Endothelial cell of umbilical vein (primary cell): ENCODE results near the gene HCN2. TPM values are rescaled to one million over a fixed set of nuclear protein-coding genes. Genes with fewer than 3 reads are reported as not detected.

Experiments used
- BruUV-seq: library from RNA; stranded (reverse); fragments of 400-500 nt; replicated peaks from 2 replicates; lab custom pipeline; 2021; lab: Mats Ljungman, UMichigan
- CTCF ChIA-PET: fragments of 300-600, 350-600 bp; sonication (Branson Sonifier 250); formaldehyde crosslinking; loops from one replicate; lab custom pipeline; 2021; ENCODE audit warnings: antibody characterized with exemption, inconsistent platforms; lab: Charles Lee
- POLR2A ChIA-PET: fragments of 300-600, 350-600 bp; sonication (Branson Sonifier 250); formaldehyde crosslinking; loops from one replicate; lab custom pipeline; 2021; ENCODE audit warnings: antibody characterized with exemption, inconsistent platforms; lab: Charles Lee
- DNase-seq: peaks from one replicate; pipeline ENCODE4 v3.0.0-alpha.2; 2011; ENCODE audit warnings: low read depth, low spot score
- FAIRE-seq: peaks from 2 replicates; lab custom pipeline; 2011; peaks lifted over from hg19 to GRCh38; lab: Jason Lieb, UNC
- H2AFZ ChIP-seq: 2 replicates; pipeline ENCODE4 v1.6.0; 2012; ENCODE audit warnings: low read depth, low read length, control low read depth, inconsistent platforms
- H3K27ac ChIP-seq: 2 replicates; pipeline ENCODE4 v1.5.1; 2011; ENCODE audit warnings: low read depth, mild to moderate bottlenecking, control low read depth, low read length, moderate library complexity; ENCODE audit not compliant: insufficient read depth
- H3K27me3 ChIP-seq, 2 experiments: 2 replicates each; pipeline versions ENCODE4 v1.6.0 to v1.6.1; 2011; ENCODE audit warnings: low read length in 2 of 2, mixed read lengths in 1 of 2; ENCODE audit not compliant: control insufficient read depth in 2 of 2, insufficient read depth in 2 of 2
- H3K36me3 ChIP-seq, 2 experiments: 2 replicates in 1 of 2; 3 replicates in 1 of 2; pipeline ENCODE4 v1.5.1; 2011; ENCODE audit warnings: low read length in 2 of 2, mild to moderate bottlenecking in 1 of 2, moderate library complexity in 1 of 2; ENCODE audit not compliant: control insufficient read depth in 2 of 2, insufficient read depth in 2 of 2; ENCODE audit errors: extremely low read depth in 1 of 2
- H3K4me1 ChIP-seq: 3 replicates; pipeline ENCODE4 v1.5.1; 2011; ENCODE audit warnings: mild to moderate bottlenecking, low read length; ENCODE audit not compliant: control insufficient read depth, insufficient read depth; ENCODE audit errors: extremely low read depth
- H3K4me2 ChIP-seq: 2 replicates; pipeline ENCODE4 v1.6.1; 2011; ENCODE audit warnings: low read length, control low read depth, mixed read lengths; ENCODE audit not compliant: insufficient read depth
- H3K4me3 ChIP-seq, 3 experiments: fragments of 200-600 bp in 1 of 3; sonication (generic), shearing (Covaris generic) in 1 of 3; replicated peaks in 1 of 3; 2 replicates each; pipeline ENCODE4 v1.5.1; 2011 to 2016; ENCODE audit warnings: control low read depth in 3 of 3, low read length in 3 of 3, mild to moderate bottlenecking in 2 of 3, inconsistent platforms in 1 of 3, low read depth in 1 of 3, moderate library complexity in 1 of 3; ENCODE audit not compliant: insufficient read depth in 1 of 3
- H3K79me2 ChIP-seq: 2 replicates; pipeline ENCODE4 v1.6.0; 2012; ENCODE audit warnings: low read length, inconsistent platforms; ENCODE audit not compliant: control insufficient read depth, insufficient read depth
- H3K9ac ChIP-seq: replicated peaks from 2 replicates; pipeline ENCODE3; 2011; ENCODE audit warnings: low read length, control low read depth; ENCODE audit not compliant: insufficient read depth; ENCODE audit errors: extremely low read depth
- H3K9me1 ChIP-seq: replicated peaks from 3 replicates; pipeline ENCODE4 v1.6.0; 2011; ENCODE audit warnings: mild to moderate bottlenecking, low read length; ENCODE audit not compliant: control insufficient read depth, insufficient read depth; ENCODE audit errors: extremely low read depth
- H3K9me3 ChIP-seq: replicated peaks from 2 replicates; pipeline ENCODE4 v1.5.1; 2012; ENCODE audit warnings: low read length, inconsistent platforms; ENCODE audit not compliant: control insufficient read depth, insufficient read depth
- H4K20me1 ChIP-seq: replicated peaks from 2 replicates; pipeline ENCODE3; 2011; ENCODE audit warnings: mild to moderate bottlenecking, low read length; ENCODE audit not compliant: control insufficient read depth, insufficient read depth; ENCODE audit errors: extremely low read depth
- EZH2 ChIP-seq: IDR thresholded peaks from 2 replicates; pipeline ENCODE4 v1.6.1; 2012; ENCODE audit warnings: borderline replicate concordance, low read depth, mild to moderate bottlenecking, moderate library complexity, low read length, inconsistent platforms; ENCODE audit not compliant: severe bottlenecking
- FOS ChIP-seq: IDR thresholded peaks from 2 replicates; pipeline ENCODE4 v1.6.1; 2011; ENCODE audit warnings: mild to moderate bottlenecking, low read length, moderate library complexity, borderline replicate concordance; ENCODE audit not compliant: insufficient read depth
- GATA2 ChIP-seq: IDR thresholded peaks from 2 replicates; pipeline ENCODE4 v1.7.0; 2011; ENCODE audit warnings: low read depth, mild to moderate bottlenecking, moderate library complexity, mixed read lengths, low read length; ENCODE audit not compliant: insufficient read length, insufficient read depth
- JUN ChIP-seq: IDR thresholded peaks from 2 replicates; pipeline ENCODE4 v1.6.1; 2011; ENCODE audit warnings: borderline replicate concordance, low read depth; ENCODE audit not compliant: insufficient read length, insufficient read depth
- MYC ChIP-seq: IDR thresholded peaks from one replicate; pipeline ENCODE4 v1.6.1; 2011; ENCODE audit warnings: mild to moderate bottlenecking, low read depth, low read length
- POLR2A ChIP-seq: IDR thresholded peaks from 2 replicates; pipeline ENCODE4 v1.6.1; 2012; ENCODE audit warnings: low read depth, mild to moderate bottlenecking, control low read depth, low read length
- POLR2AphosphoS5 ChIP-seq: IDR thresholded peaks from 2 replicates; pipeline ENCODE4 v1.6.1; 2012; ENCODE audit warnings: low read depth, mild to moderate bottlenecking, control low read depth, low read length, moderate library complexity; ENCODE audit not compliant: insufficient read depth
- dilution Hi-C: fragments of 300-500 bp; cut with MboI; formaldehyde crosslinking; loops from one replicate; pipeline ENCODE4 v1.15.0; 2019; ENCODE audit warnings: low sequenced_read_pairs; ENCODE audit not compliant: extremely low pct_ligation_motif_present
- intact Hi-C: fragments of 100-400 bp; cut with micrococcal nuclease; formaldehyde crosslinking; loops from one replicate; pipeline ENCODE4 v1.10.0; 2022
- polyA plus RNA-seq, 4 experiments: library from polyadenylated mRNA; depleted of rRNA in 3 of 4; stranded (reverse) in 3 of 4; unstranded in 1 of 4; fragments of >200 nt; gene quantifications; 2 replicates each; pipeline versions ENCODE4 v1.2.1 to v1.2.3, GENCODE V29; 2011 to 2012; ENCODE audit warnings: missing spikeins in 1 of 4
- total RNA-seq: library from RNA; stranded (reverse); gene quantifications from 2 replicates; pipeline ENCODE4 v1.2.3, GENCODE V29; 2021
- TF ChIP-seq, protein P1 (sequence below): IDR thresholded peaks from 2 replicates; pipeline ENCODE4 v1.6.1; 2011; ENCODE audit not compliant: insufficient read depth, insufficient read length
- TF ChIP-seq, protein P2 (sequence below), 2 donors: IDR thresholded peaks; 1 replicate in 1 of 2; 2 replicates in 1 of 2; pipeline ENCODE4 v1.5.1; 2011; ENCODE audit warnings: low read length in 2 of 2, mild to moderate bottlenecking in 2 of 2, moderate library complexity in 2 of 2, control low read depth in 1 of 2, inconsistent platforms in 1 of 2, low read depth in 1 of 2; ENCODE audit not compliant: insufficient read depth in 1 of 2; ENCODE audit errors: extremely low read depth in 1 of 2

The HCN2 gene
- total and polyA plus RNA-seq, 2 donors (not counting 3 experiments of a cell fraction or from before 2014, with no cell fraction given): 0.18 to 0.53 TPM

DNA sequence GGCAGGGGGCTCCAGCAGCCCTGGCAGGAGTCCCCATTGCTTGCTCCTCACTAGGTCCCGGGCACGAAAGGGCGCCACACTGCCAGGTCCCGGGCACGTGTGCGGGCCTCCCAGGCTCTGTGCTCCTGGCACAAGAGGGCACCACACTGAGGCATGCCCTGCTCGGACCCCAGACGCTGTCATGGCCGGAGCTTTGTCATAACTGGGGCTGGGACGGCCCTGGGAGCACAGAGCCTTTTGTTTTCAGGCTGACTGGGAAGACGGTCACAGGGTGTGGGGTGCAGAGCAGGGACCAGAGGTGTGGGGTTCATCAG is 9.9 kb upstream of the HCN2 start:
- no peaks in the 10 kb centered on the region for H4K20me1 ChIP-seq

DNA sequence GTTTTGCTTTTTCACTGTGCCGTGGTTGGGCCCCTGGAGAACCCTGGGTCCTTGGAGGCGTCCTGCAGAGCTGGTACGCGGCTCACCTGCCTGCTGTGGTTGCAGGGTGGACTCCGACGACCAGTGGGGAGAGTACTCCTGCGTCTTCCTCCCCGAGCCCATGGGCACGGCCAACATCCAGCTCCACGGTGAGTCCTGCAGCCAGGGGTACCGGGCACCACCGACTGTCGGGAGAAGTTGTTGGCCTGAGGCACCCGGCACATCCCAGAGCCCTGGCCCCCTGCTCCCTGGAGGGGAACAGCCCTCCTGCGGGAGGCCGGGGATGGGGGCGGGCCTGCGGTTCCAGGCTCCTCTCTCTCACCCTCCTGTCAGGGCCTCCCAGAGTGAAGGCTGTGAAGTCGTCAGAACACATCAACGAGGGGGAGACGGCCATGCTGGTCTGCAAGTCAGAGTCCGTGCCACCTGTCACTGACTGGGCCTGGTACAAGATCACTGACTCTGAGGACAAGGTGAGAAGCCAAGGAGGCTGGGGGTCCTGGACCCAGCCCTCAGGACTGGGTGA is 9.3 kb upstream of the HCN2 start:
- dilution Hi-C loops: no loop called here

More for the DNA sequence above, 9.9 kb upstream of the HCN2 start:
- FAIRE-seq (no peak), DNase-seq (no peak)
- Histone ChIP-seq H3K27ac (no peak overlapping the region), H2AFZ (no peak overlapping the region), H3K4me2 (no peak overlapping the region), H3K27me3 (no peaks in the 10 kb centered on the region), H3K36me3 (peaks cover 5 to 33% of the 10 kb centered on the region in 2 experiments), H3K9me3 (no peaks in the 10 kb centered on the region), H3K9me1 (no peaks in the 10 kb centered on the region), H3K4me1 (peaks cover 11% of the 10 kb centered on the region), H3K9ac (no peak overlapping the region), H3K79me2 (peaks cover 54% of the 10 kb centered on the region), H3K4me3 (no peak overlapping the region)
- dilution Hi-C loops (no loop called here), intact Hi-C loops (no loop called here)
- TF ChIP-seq FOS (no peak), GATA2 (no peak), MYC (no peak), JUN (no peak), EZH2 (no peak), POLR2A (no peak)
- TF ChIP-seq, protein P1, sequence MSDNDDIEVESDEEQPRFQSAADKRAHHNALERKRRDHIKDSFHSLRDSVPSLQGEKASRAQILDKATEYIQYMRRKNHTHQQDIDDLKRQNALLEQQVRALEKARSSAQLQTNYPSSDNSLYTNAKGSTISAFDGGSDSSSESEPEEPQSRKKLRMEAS: no peak
- CTCF ChIA-PET: no interaction called here
- no TSS peak for BruUV-seq
- POLR2A ChIA-PET: no interaction called here

More for the DNA sequence above, 9.3 kb upstream of the HCN2 start:
- H3K4me3 ChIP-seq: no peak overlapping the region
- no peak overlapping the region for H2AFZ ChIP-seq
- TF ChIP-seq JUN: no peak
- TF ChIP-seq EZH2: no peak
- no peak for TF ChIP-seq FOS
- TF ChIP-seq, protein P2, sequence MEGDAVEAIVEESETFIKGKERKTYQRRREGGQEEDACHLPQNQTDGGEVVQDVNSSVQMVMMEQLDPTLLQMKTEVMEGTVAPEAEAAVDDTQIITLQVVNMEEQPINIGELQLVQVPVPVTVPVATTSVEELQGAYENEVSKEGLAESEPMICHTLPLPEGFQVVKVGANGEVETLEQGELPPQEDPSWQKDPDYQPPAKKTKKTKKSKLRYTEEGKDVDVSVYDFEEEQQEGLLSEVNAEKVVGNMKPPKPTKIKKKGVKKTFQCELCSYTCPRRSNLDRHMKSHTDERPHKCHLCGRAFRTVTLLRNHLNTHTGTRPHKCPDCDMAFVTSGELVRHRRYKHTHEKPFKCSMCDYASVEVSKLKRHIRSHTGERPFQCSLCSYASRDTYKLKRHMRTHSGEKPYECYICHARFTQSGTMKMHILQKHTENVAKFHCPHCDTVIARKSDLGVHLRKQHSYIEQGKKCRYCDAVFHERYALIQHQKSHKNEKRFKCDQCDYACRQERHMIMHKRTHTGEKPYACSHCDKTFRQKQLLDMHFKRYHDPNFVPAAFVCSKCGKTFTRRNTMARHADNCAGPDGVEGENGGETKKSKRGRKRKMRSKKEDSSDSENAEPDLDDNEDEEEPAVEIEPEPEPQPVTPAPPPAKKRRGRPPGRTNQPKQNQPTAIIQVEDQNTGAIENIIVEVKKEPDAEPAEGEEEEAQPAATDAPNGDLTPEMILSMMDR (IDR thresholded peaks at IDR 0.05; ENCODE audit: extremely low read depth in 1 of 2, insufficient read depth in 1 of 2, low read depth in 1 of 2, low read length in 2 of 2): no peak
- no peak for TF ChIP-seq POLR2AphosphoS5
- no peak for TF ChIP-seq POLR2A
- intact Hi-C loops: no loop called here
- no peak overlapping the region for H3K4me2 ChIP-seq
- H3K9me3 ChIP-seq: no peaks in the 10 kb centered on the region
- peaks cover 48% of the 10 kb centered on the region for H3K79me2 ChIP-seq
- no TSS peak for BruUV-seq
- H3K27ac ChIP-seq: no peak overlapping the region
- H4K20me1 ChIP-seq: no peaks in the 10 kb centered on the region
- no peaks in the 10 kb centered on the region for H3K9me1 ChIP-seq
- FAIRE-seq (no peak), DNase-seq (no peak)
- no peak overlapping the region for H3K9ac ChIP-seq
- H3K27me3 ChIP-seq: no peaks in the 10 kb centered on the region
- POLR2A ChIA-PET: no interaction called here
- H3K4me1 ChIP-seq: peaks cover 11% of the 10 kb centered on the region
- CTCF ChIA-PET: interaction anchor here (1.6 kb wide), 1 partner anchor 154 kb away, joined by 5 read pairs; no protein-coding TSS in a partner anchor
- peaks cover 5 to 33% of the 10 kb centered on the region in 2 experiments for H3K36me3 ChIP-seq
